ENCODE results near the gene ZNF317.

DNA sequence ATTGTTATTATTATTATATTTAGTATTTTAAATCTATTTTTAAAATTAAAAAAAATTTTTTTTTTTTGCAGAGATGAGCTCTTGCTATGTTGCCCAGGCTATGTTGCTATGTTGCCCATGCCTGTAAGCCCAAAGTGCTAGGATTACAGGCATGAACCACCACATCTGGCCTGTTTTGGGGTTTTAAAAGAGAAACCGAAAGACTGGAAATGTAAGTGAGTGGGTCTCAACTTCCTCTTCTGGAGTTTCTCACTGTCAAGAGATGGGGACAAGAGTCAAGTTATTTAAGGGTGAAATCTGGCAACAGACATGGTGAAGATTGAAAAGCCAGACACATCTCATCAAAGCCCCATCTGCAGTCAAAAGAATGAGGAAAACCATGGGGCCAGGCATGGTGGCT is 9.2 kb upstream of the ZNF317 start:
- TF ChIP-seq, protein P1, sequence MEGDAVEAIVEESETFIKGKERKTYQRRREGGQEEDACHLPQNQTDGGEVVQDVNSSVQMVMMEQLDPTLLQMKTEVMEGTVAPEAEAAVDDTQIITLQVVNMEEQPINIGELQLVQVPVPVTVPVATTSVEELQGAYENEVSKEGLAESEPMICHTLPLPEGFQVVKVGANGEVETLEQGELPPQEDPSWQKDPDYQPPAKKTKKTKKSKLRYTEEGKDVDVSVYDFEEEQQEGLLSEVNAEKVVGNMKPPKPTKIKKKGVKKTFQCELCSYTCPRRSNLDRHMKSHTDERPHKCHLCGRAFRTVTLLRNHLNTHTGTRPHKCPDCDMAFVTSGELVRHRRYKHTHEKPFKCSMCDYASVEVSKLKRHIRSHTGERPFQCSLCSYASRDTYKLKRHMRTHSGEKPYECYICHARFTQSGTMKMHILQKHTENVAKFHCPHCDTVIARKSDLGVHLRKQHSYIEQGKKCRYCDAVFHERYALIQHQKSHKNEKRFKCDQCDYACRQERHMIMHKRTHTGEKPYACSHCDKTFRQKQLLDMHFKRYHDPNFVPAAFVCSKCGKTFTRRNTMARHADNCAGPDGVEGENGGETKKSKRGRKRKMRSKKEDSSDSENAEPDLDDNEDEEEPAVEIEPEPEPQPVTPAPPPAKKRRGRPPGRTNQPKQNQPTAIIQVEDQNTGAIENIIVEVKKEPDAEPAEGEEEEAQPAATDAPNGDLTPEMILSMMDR (IDR thresholded peaks at IDR 0.05) = no peak
- no peak for TF ChIP-seq POLR2A (IDR thresholded peaks at IDR 0.05)
